ENCODE results near the gene LRRIQ4.

- no peak for TF ChIP-seq CTCF (IDR thresholded peaks at IDR 0.05; ENCODE audit: low read length)
- no peak for TF ChIP-seq EZH2 (IDR thresholded peaks at IDR 0.05; ENCODE audit: borderline replicate concordance, low read length)
Observed at GRCh38 chr3:169812332-169813235, at the start of gene LRRIQ4, which contains the start of gene LRRC34.

Data from OCI-LY1 (cell line).